ENCODE measurements around the gene ARHGAP32.

Gene ARHGAP32

DNA sequence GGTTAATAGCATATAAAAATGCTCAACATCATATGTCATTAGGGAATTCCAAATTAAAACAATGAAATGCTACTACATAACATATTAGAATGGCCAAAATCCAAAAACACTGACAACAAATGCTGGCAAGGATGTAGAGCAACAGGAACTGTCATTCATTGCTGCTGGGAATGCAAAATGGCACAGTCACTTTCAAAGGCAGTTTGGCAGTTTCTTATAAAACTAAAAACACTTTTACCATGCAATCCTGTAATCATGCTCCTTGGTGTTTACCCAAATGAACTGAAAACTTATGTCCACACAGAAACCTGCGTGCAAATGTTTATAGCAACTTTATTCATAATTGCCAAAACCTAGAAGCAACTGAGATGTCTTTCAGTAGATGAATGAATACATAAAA lies 105.1 kb downstream of the ARHGAP32 start:
- FAIRE-seq, result no peak

DNA sequence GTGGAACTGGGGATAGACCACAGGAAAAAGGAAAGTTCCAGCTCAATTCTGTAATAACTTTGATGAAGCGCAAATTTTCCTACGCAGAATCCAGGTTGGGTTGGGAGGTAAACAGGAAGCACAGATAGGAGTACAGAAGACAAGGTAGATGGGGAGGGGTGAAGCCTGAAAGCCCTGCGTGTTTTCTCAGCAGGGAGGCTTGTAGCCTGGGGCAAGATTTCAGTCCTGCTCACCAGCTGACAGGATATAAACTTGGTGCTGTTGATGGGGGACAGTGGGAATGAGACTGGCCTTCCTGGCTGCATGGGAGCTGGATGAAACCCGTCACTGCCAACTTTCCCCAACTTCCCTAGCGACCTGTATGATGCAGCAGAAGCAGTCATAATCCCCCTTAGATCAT lies 114.9 kb downstream of the ARHGAP32 start:
- no peak for TF ChIP-seq PAX5 (IDR thresholded peaks at IDR 0.05; ENCODE audit: insufficient read depth, low read length, severe bottlenecking)
- no peak for TF ChIP-seq TAF1 (IDR thresholded peaks at IDR 0.05; ENCODE audit: low read depth, low read length)
- TF ChIP-seq POLR2AphosphoS5 (IDR thresholded peaks at IDR 0.05; ENCODE audit: low read depth, low read length), result no peak
- no peak for TF ChIP-seq POU2F2 (IDR thresholded peaks at IDR 0.05; ENCODE audit: low read depth, low read length)
- TF ChIP-seq SPI1 (IDR thresholded peaks at IDR 0.05; ENCODE audit: low read depth, low read length), result no peak
- TF ChIP-seq POLR2A (IDR thresholded peaks at IDR 0.05; ENCODE audit: low read depth, low read length), result no peak
- no peak for FAIRE-seq

More for the DNA sequence above, 105.1 kb downstream of the ARHGAP32 start:
- DNase-seq (ENCODE audit: insufficient read length, low spot score), result no peak
- TF ChIP-seq POLR2A (IDR thresholded peaks at IDR 0.05; ENCODE audit: low read depth, low read length) (no peak), TAF1 (IDR thresholded peaks at IDR 0.05; ENCODE audit: low read depth, low read length) (no peak), PAX5 (IDR thresholded peaks at IDR 0.05; ENCODE audit: insufficient read depth, low read length, severe bottlenecking) (no peak), SPI1 (IDR thresholded peaks at IDR 0.05; ENCODE audit: low read depth, low read length) (no peak), POU2F2 (IDR thresholded peaks at IDR 0.05; ENCODE audit: low read depth, low read length) (no peak), POLR2AphosphoS5 (IDR thresholded peaks at IDR 0.05; ENCODE audit: low read depth, low read length) (no peak)

DNA sequence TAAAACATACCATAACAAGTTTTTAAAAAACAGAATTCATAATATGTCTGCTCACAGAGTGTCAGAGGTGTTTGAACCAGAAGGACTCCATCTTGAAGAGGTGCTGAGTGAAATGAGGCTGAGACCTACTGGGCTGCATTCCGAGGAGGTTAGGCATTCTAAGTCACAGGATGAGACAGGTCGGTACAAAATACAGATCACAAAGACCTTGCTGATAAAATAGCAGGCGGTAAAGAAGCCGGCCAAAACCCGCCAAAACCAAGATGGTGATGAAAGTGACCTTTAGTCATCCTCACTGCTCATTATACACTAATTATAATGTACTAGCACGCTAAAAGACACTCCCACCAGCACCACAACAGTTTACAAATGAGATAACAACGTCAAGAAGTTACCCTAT lies 116.4 kb downstream of the ARHGAP32 start:
- FAIRE-seq (no peak), DNase-seq (ENCODE audit: insufficient read length, low spot score) (no peak)
- no peak for TF ChIP-seq POU2F2 (IDR thresholded peaks at IDR 0.05; ENCODE audit: low read depth, low read length)
- no peak for TF ChIP-seq PAX5 (IDR thresholded peaks at IDR 0.05; ENCODE audit: insufficient read depth, low read length, severe bottlenecking)
- no peak for TF ChIP-seq SPI1 (IDR thresholded peaks at IDR 0.05; ENCODE audit: low read depth, low read length)
- no peak for TF ChIP-seq POLR2AphosphoS5 (IDR thresholded peaks at IDR 0.05; ENCODE audit: low read depth, low read length)
- no peak for TF ChIP-seq TAF1 (IDR thresholded peaks at IDR 0.05; ENCODE audit: low read depth, low read length)
- no peak for TF ChIP-seq POLR2A (IDR thresholded peaks at IDR 0.05; ENCODE audit: low read depth, low read length)

More for the DNA sequence above, 114.9 kb downstream of the ARHGAP32 start:
- no peak for DNase-seq (ENCODE audit: insufficient read length, low spot score)

- FAIRE-seq (no peak), DNase-seq (ENCODE audit: insufficient read length, low spot score) (no peak)
- TF ChIP-seq TAF1 (IDR thresholded peaks at IDR 0.05; ENCODE audit: low read depth, low read length) (no peak), POLR2AphosphoS5 (IDR thresholded peaks at IDR 0.05; ENCODE audit: low read depth, low read length) (no peak), POLR2A (IDR thresholded peaks at IDR 0.05; ENCODE audit: low read depth, low read length) (no peak), PAX5 (IDR thresholded peaks at IDR 0.05; ENCODE audit: insufficient read depth, low read length, severe bottlenecking) (no peak), POU2F2 (IDR thresholded peaks at IDR 0.05; ENCODE audit: low read depth, low read length) (no peak), SPI1 (IDR thresholded peaks at IDR 0.05; ENCODE audit: low read depth, low read length) (no peak)
These were observed 124.7 kb downstream of the ARHGAP32 start for GRCh38 chr11:129067454-129067853.

GRCh38 chr11:129066229-129066628 lies 125.9 kb downstream of the ARHGAP32 start:
- FAIRE-seq, result no peak
- no peak for DNase-seq (ENCODE audit: insufficient read length, low spot score)
- no peak for TF ChIP-seq SPI1 (IDR thresholded peaks at IDR 0.05; ENCODE audit: low read depth, low read length)
- no peak for TF ChIP-seq POLR2AphosphoS5 (IDR thresholded peaks at IDR 0.05; ENCODE audit: low read depth, low read length)
- TF ChIP-seq TAF1 (IDR thresholded peaks at IDR 0.05; ENCODE audit: low read depth, low read length), result no peak
- no peak for TF ChIP-seq POU2F2 (IDR thresholded peaks at IDR 0.05; ENCODE audit: low read depth, low read length)
- TF ChIP-seq PAX5 (IDR thresholded peaks at IDR 0.05; ENCODE audit: insufficient read depth, low read length, severe bottlenecking), result no peak
- no peak for TF ChIP-seq POLR2A (IDR thresholded peaks at IDR 0.05; ENCODE audit: low read depth, low read length)

DNA sequence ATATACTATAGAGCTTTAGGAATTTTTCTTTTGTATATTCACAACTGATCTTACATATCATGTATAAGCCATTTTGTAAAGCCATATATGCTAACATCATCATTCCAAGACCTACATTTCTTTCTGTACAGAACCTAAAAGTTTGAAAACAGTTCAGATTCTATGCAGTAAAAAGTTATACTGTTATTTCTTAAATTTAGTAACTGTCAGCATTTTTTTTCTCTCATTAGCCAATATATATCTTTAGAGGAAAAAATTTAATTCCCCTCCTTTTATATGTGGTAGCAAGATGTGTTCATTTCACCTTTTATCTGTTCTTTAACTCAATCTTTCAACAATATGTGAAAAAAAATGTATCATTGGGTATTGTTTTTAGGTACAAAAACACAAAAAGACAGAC lies 129.0 kb downstream of the ARHGAP32 start:
- TF ChIP-seq POLR2AphosphoS5 (IDR thresholded peaks at IDR 0.05; ENCODE audit: low read depth, low read length) (no peak), POLR2A (IDR thresholded peaks at IDR 0.05; ENCODE audit: low read depth, low read length) (no peak), TAF1 (IDR thresholded peaks at IDR 0.05; ENCODE audit: low read depth, low read length) (no peak), POU2F2 (IDR thresholded peaks at IDR 0.05; ENCODE audit: low read depth, low read length) (no peak), PAX5 (IDR thresholded peaks at IDR 0.05; ENCODE audit: insufficient read depth, low read length, severe bottlenecking) (no peak), SPI1 (IDR thresholded peaks at IDR 0.05; ENCODE audit: low read depth, low read length) (no peak)
- DNase-seq (ENCODE audit: insufficient read length, low spot score), result no peak
- FAIRE-seq, result no peak

GRCh38 chr11:129061492-129062230 lies 130.5 kb downstream of the ARHGAP32 start:
- no peak for DNase-seq (ENCODE audit: insufficient read length, low spot score)
- FAIRE-seq, result no peak
- no peak for TF ChIP-seq POLR2AphosphoS5 (IDR thresholded peaks at IDR 0.05; ENCODE audit: low read depth, low read length)
- TF ChIP-seq TAF1 (IDR thresholded peaks at IDR 0.05; ENCODE audit: low read depth, low read length), result no peak
- no peak for TF ChIP-seq SPI1 (IDR thresholded peaks at IDR 0.05; ENCODE audit: low read depth, low read length)
- TF ChIP-seq POU2F2 (IDR thresholded peaks at IDR 0.05; ENCODE audit: low read depth, low read length), result no peak

- no peak for DNase-seq (ENCODE audit: insufficient read length, low spot score)
These were observed 135.2 kb downstream of the ARHGAP32 start for GRCh38 chr11:129056916-129057315.

DNA sequence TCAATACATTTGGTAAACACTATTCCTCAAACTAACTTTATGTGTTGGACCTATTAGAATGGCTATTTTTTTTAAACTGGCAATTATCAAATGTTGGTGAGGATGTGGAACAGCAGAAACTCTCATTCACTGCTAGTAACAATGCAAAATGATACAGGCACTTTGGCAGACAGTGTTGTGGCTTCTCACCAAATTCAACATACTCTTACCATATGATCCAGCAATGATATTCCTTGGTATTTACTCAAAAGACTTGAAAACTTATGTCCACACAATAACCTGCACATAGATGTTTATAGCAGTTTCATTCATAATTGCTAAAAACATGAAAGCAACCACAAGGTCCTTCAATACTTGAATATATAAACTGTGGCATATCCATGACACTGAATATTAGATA lies 136.9 kb downstream of the ARHGAP32 start:
- no peak for FAIRE-seq
- TF ChIP-seq POLR2AphosphoS5 (IDR thresholded peaks at IDR 0.05; ENCODE audit: low read depth, low read length) (no peak), SPI1 (IDR thresholded peaks at IDR 0.05; ENCODE audit: low read depth, low read length) (no peak), POU2F2 (IDR thresholded peaks at IDR 0.05; ENCODE audit: low read depth, low read length) (no peak), TAF1 (IDR thresholded peaks at IDR 0.05; ENCODE audit: low read depth, low read length) (no peak)
- DNase-seq (ENCODE audit: insufficient read length, low spot score), result no peak

More at GRCh38 chr11:129056916-129057315, 135.2 kb downstream of the ARHGAP32 start:
- TF ChIP-seq TAF1 (IDR thresholded peaks at IDR 0.05; ENCODE audit: low read depth, low read length) (no peak), SPI1 (IDR thresholded peaks at IDR 0.05; ENCODE audit: low read depth, low read length) (no peak), POLR2A (IDR thresholded peaks at IDR 0.05; ENCODE audit: low read depth, low read length) (no peak), POU2F2 (IDR thresholded peaks at IDR 0.05; ENCODE audit: low read depth, low read length) (no peak), PAX5 (IDR thresholded peaks at IDR 0.05; ENCODE audit: insufficient read depth, low read length, severe bottlenecking) (no peak), POLR2AphosphoS5 (IDR thresholded peaks at IDR 0.05; ENCODE audit: low read depth, low read length) (no peak)
- FAIRE-seq, result no peak
